ENCODE measurements around the gene RPLP2.

Gene RPLP2

GRCh38 chr11:824292-824880 lies 14.6 kb downstream of the RPLP2 start:
- no peak for DNase-seq (ENCODE audit: low spot score)

GRCh38 chr11:824942-825341 lies 15.2 kb downstream of the RPLP2 start:
- no peak for DNase-seq (ENCODE audit: low spot score)

- DNase-seq (ENCODE audit: low spot score) = no peak
Observed at GRCh38 chr11:825366-826226, 15.8 kb downstream of the RPLP2 start.

- DNase-seq (ENCODE audit: low spot score) = no peak
Observed at GRCh38 chr11:826227-826621, 16.5 kb downstream of the RPLP2 start.

- DNase-seq (ENCODE audit: low spot score) = no peak
Observed at GRCh38 chr11:826836-827145, 17.0 kb downstream of the RPLP2 start.

- DNase-seq (ENCODE audit: low spot score) = no peak
Observed at GRCh38 chr11:827146-827896, 17.6 kb downstream of the RPLP2 start.

GRCh38 chr11:827897-828192 lies 18.1 kb downstream of the RPLP2 start, which contains the start of gene CRACR2B:
Gene CRACR2B (plus strand): TSS chr11:827919. CDS start chr11:828608, 689 bp downstream.
- DNase-seq (ENCODE audit: low spot score) = no peak

GRCh38 chr11:828506-829175 lies 18.9 kb downstream of the RPLP2 start:
- DNase-seq (ENCODE audit: low spot score) = no peak

GRCh38 chr11:829176-829846 lies 19.5 kb downstream of the RPLP2 start:
- no peak for DNase-seq (ENCODE audit: low spot score)

GRCh38 chr11:829847-830294 lies 20.1 kb downstream of the RPLP2 start:
- DNase-seq (ENCODE audit: low spot score) = no peak

GRCh38 chr11:830295-831117 lies 20.7 kb downstream of the RPLP2 start:
- DNase-seq (ENCODE audit: low spot score) = peak; percentile 85

- DNase-seq (ENCODE audit: low spot score) = no peak
Observed at GRCh38 chr11:831118-831864, 21.5 kb downstream of the RPLP2 start.

GRCh38 chr11:831961-832528 lies 22.3 kb downstream of the RPLP2 start:
- DNase-seq (ENCODE audit: low spot score) = no peak

GRCh38 chr11:832529-833113 lies 22.9 kb downstream of the RPLP2 start, which contains the start of gene CD151:
Gene CD151 (plus strand): TSS chr11:832952. CDS start chr11:836070, 3,118 bp downstream.
- no peak for DNase-seq (ENCODE audit: low spot score)

- DNase-seq (ENCODE audit: low spot score) = no peak
Observed at GRCh38 chr11:833114-833791, 23.5 kb downstream of the RPLP2 start.

GRCh38 chr11:833849-834311 lies 24.1 kb downstream of the RPLP2 start:
- no peak for DNase-seq (ENCODE audit: low spot score)

GRCh38 chr11:834371-835316 lies 24.9 kb downstream of the RPLP2 start:
- DNase-seq (ENCODE audit: low spot score) = no peak

- no peak for DNase-seq (ENCODE audit: low spot score)
Observed at GRCh38 chr11:836274-836673, 26.5 kb downstream of the RPLP2 start.

Data from cerebellar cortex (tissue), 1 donor.